ENCODE data around the gene SORL1-AS1.

The SORL1-AS1 gene

GRCh38 chr11:121474680-121475079 is 21.9 kb upstream of the SORL1-AS1 start:
- DNase-seq: no peak

DNA sequence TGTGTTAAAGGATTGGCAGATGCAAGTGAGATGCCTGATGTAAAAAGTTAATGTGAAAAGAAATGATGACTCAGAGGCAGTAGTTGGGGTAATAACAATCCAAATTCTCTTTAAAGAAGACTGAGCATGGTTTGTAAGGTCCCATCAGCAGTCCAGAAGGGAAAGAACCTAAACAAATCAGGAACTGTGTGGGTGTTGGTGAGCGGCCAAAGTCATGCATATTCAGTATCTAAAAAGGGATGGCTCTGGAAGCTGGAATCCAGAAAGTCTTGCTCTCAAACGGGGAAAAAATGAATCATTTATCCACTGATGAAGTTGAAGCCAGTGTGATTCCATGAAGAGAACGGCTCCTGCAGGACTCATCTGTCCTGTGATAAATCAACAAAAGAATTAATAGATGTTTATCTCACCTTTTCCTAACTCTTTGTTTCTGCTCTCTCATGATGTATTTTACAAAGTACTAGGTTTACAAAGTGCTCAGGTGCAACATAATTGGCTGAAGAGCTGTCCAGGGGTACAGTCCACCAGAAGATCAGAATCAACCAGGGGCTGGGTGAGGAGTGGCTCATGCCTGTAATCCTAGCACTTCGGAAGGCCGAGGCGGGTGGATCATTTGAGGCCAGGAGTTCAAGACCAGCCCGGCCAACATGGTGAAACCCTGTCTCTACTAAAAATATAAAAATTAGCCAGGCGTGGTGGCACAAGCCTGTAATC is 20.5 kb upstream of the SORL1-AS1 start:
- DNase-seq: no peak

DNA sequence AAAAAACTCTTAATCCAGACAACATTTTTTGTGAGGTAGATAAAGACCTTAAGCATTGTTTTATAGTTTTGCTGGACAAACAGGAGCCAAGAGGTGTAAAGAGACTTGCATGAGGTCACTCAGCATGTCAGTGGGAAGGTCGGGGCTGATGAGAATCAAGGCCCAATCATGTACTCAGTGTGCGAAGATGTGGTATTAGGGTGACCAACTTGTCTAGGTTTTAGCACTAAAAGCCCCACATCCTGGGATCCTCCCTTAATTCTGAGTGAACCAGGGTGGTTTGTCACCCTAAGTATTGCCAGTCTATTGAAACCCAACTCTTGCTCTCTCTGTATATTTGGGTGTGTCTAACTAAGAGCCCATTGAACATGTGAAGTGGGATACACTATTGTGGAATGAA is 19.5 kb upstream of the SORL1-AS1 start:
- DNase-seq: no peak

- DNase-seq: no peak
These were observed 18.4 kb upstream of the SORL1-AS1 start for GRCh38 chr11:121471167-121471566.

DNA sequence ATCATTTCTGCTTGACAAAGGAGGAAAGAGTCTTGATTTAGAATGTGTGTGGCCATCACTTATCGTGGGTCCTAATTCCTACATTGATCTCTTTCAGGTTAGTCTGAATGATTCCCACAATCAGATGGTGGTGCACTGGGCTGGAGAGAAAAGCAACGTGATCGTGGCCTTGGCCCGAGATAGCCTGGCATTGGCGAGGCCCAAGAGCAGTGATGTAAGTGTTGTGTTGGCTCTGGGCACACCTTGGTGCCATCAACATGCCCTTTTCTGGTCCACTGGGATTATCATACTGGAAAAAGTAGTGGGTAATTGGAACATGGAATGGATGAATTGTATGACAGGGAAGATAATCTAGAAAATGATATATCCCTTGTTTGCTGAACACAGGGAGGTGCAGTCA is 17.1 kb upstream of the SORL1-AS1 start:
- DNase-seq: no peak

DNA sequence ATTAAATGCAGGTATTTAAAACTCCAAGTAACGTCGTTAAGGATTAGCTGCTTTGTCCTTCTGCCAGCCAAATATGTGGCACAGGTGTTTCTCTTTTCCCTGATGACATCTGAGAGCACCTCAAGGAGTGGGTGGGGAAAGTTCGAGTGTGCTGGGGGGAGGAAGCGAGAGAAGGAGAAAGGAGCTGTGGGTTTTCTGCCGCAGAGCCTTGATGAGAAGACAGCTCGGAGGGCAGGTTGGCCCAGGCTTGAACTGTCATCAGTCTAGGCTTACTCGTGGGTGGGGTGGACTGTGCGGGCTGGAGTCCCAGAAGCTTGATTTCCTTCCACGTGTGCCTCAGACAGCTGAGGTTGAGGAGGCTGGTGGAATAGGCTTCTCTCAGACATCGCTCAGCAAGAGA is 15.2 kb upstream of the SORL1-AS1 start:
- peak; percentile 83 for DNase-seq

- DNase-seq: no peak
These were observed 14.7 kb upstream of the SORL1-AS1 start for GRCh38 chr11:121467471-121467870.

DNA sequence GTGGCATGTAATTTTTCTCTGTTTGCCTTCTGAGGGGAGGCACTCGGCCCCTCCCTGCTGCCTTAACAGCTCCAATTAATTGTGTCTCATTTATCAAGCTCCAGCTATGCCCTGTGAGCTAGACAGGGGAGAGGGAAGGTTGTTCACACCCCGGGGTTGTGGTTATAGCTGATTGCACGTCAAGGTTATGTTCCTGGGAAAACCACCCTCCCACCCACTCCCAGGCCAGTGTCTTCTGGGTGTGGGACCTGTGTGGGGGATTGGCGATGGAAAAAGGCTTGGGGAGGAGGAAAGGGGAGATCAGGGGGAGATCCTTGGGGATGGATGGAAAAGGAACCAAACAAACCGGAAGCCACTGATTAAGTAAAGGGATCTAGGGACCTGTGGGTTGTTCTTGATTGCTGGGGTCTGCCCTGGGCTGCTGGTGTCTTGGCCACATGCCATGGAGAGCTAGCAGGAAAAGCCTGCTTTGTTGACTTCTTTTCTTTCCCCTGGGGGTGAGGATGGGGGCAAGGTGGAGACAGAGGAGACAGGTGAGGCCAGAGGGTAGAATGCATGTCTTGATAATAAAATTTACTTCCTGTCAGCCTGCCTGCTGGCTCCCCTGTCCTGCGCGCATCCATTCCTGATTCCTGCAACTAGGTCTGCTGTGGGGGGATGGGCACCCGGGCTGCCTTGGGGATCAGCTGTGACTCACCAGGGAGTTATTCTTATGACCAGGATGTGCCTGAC is 13.5 kb upstream of the SORL1-AS1 start:
- no peak for DNase-seq

DNA sequence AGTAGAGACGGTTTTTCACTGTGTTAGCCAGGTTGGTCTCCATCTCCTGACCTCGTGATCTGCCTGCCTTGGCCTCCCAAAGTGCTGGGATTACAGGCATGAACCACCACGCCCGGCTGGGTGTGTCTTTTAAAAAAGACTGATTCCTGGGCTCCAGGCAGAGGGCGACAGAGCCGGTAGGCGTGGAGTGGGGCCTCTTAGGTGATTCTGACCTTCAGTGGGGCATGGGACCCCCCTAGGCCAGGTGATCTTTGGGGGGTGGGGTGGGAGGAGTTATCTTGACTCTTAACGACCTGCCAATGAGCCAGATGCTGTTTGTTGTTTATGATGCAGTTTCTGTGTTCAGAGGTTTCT is 12.9 kb upstream of the SORL1-AS1 start:
- DNase-seq: no peak

GRCh38 chr11:121464352-121464946 is 11.7 kb upstream of the SORL1-AS1 start:
- DNase-seq: peak; percentile 82

DNA sequence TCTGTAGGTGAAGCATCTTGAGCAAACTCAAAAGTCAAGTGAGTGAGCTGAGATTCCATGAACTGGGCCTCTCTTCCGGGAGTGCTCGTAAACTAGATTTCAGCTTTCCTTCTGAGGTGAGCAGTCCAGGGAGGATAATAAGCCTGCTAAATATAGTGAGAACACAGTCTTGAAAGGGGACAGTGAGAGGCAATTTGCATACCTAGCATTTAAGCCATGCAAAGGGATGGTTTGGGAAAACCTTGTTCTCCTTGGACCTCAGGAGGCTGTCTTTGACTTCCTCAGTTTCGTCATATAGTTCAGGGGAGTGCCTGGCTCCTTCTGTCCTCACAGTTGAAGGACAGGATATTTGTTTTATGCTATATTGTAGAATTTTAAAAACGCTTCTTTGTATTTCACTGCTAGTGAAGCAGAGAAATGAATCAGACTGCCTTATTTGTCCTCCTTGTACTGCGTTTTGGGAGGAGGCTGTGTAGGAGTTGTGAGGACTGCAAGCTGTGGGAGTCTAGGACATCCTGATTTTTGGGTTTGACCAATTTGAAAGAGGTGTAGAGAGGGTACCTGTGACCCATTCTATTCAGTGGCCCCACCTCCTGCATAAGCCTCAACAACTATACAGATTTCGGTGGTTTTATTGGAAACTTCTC is 11.0 kb upstream of the SORL1-AS1 start:
- DNase-seq: no peak

DNA sequence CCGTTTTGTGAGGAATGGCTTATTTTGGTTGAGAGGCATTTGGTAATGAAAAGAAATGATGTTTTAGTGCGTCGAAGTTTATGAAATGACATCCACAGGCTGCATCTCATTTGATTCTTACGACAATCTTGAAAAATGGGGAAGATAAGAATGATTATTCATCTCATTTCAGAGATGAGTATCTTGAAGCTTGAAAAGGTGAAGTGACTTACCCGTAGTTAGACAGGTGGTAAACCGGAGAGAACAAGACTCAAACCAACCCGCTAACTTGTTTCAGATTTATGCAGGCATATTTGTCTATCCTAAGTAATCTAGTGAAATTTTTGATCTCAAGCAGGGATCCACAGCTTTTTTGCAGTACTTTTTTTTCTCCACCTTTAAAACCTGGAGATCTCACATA is 9.1 kb upstream of the SORL1-AS1 start:
- no peak for DNase-seq

GRCh38 chr11:121460941-121461514 is 8.3 kb upstream of the SORL1-AS1 start:
- no peak for DNase-seq

DNA sequence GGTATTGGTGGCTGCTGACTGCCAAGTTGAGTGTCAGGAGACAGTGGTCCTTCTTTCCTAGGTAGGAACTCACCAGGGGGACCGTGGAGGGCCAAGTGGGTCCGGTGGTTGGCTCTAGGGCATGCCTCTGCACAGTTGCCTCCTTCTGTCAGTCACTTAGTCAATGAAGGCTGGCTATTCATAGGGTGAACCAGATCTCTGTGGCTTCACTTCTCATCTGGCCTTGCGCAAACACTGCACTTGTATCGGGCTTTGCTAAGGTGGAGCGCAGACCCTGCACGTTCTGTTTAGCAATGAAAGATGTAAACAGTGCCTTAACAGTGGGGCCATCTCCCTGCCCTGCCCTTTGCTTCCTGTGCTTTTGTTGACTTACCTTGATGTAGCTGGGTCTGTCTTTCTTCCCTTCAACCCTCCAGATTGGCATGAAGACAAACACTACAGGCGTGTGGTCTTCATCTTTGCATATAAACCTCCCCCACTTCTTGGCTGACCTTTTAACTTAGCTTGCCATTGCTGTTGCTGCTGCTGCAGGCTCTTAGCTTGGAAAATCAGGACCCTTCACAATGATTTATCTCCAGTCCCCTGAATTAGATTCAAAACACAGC is 6.7 kb upstream of the SORL1-AS1 start:
- no peak for DNase-seq

DNA sequence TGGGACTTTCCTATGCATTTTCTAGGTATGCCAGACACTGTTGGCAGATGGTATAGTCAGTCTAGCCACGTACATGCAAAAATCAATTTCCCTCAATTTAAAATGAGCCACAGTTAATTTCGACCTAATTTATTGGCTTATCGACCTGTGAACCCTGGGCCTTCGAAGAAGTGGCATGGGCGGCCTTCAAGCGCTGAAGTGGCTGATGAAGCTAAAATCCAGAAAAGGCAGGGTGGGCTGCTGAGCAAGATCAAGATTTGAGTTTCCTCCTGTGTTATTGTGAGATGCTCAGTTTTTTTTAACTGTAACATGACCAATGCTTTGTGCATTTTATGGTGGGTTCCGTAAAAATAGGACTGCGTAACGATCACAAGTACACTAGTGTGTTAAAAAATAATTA is 5.8 kb upstream of the SORL1-AS1 start:
- DNase-seq: no peak

DNA sequence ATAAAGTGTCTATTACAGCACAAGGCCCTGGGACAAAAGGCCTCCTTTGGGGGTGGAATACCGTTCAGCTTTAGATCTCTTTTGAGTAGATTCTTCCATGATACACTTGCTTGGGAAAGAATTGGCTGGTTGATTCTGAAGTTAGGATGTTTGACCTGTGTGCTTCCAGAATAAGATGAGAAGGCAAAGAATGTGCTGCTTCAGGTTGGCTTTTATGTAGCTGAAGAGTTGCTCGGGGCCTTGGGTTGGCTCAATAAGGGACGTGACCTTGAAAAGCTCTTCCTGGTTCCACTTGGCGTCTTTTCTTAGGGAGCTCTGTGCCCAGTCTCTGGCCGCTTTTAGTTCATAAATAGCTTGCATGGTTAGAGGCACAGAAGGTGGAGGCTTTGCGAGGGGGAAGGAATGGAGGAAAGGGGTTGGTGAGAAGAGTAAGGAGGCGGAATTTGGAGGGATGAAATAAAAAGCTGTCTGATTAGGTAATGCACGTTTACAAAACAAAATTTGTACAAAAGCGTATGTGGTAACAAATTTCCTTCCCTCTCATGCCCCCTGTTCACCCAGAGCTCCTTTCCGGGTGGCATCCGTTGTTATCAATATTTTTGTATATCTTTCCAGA is 4.2 kb upstream of the SORL1-AS1 start:
- DNase-seq: no peak

DNA sequence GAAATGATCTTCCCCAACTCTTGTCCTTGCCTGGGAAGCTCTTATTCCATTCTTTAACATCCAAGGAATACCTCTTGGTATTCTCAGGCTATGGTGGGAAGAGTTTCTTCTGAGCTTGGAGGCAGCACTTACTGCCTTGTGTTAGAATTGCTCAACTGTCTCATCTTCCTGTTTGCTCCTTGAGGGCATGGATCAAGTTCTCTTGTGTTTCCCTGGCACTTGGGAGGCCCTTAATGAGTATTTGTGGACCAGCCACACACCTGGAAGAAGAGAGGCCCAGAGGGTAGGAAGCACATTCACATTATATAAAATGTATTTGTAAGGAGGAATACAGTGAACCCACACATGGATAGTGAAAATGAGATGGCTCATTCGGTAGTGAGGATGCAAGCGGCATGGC is 3.4 kb upstream of the SORL1-AS1 start:
- DNase-seq: no peak

DNA sequence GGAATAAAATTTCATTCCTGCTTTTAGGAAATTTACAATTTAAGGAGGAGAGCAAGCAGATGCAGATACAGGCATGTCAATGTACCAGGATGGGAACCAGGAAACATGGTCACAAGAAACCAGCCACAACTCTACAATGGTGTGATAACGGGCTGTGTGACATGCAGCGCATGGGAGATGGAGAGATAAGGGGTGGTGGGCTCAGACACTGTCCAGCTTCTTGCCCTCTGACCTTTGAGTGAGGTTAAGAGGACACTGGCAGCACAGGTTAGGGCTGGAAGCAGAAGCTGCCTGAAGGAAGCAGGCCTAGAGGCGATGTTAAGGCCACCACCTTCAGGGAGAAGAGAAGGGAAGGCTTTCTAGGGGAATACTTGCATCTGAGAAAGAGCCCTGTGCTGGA is 2.3 kb upstream of the SORL1-AS1 start:
- no peak for DNase-seq

GRCh38 chr11:121453589-121454299 is 977 bp upstream of the SORL1-AS1 start:
- DNase-seq: no peak

GRCh38 chr11:121451986-121452608 is 670 bp downstream of the SORL1-AS1 start, which contains the start of gene SORL1:
Gene SORL1 (plus strand): TSS chr11:121452314. CDS start chr11:121452332, 18 bp downstream.
- DNase-seq: peak; percentile 82

Measured in activated naive CD4-positive, alpha-beta T cell treated with anti-CD3 and anti-CD28 coated beads, Interleukin-2, amount 50 U/mL, for 16 hours (primary cell).